Measurements from ENCODE around the gene MLPH. TPM values are rescaled to one million over a fixed set of nuclear protein-coding genes. Genes with fewer than 3 reads are reported as not detected.

Gene MLPH, protein sequence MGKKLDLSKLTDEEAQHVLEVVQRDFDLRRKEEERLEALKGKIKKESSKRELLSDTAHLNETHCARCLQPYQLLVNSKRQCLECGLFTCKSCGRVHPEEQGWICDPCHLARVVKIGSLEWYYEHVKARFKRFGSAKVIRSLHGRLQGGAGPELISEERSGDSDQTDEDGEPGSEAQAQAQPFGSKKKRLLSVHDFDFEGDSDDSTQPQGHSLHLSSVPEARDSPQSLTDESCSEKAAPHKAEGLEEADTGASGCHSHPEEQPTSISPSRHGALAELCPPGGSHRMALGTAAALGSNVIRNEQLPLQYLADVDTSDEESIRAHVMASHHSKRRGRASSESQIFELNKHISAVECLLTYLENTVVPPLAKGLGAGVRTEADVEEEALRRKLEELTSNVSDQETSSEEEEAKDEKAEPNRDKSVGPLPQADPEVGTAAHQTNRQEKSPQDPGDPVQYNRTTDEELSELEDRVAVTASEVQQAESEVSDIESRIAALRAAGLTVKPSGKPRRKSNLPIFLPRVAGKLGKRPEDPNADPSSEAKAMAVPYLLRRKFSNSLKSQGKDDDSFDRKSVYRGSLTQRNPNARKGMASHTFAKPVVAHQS
- not detected in 2 replicates for total RNA-seq

DNA sequence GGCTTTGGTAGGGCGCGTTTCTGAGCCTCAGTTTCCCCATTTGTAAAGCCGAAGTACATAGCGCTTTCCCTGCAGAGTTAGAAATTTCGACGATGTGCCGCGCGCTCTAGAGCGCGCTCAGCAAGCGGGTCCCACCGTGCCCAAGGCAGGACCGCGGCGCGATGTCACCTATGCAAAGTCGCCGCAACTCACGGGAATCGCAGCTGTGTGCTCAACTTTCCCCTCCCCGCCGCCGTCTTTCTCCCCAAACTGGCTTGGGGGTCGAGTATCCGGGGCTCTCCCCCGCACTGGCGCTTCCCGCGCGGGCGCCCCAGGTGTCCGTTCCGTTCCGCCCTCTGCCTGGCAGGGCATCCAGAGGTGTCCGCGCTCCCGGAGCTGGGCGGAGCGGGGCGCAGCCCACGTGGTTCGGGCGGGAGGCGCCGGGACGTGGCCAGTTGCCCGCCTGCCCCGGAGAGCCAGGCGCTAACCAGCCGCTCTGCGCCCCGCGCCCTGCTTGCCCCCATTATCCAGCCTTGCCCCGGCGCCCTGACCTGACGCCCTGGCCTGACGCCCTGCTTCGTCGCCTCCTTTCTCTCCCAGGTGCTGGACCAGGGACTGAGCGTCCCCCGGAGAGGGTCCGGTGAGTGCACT, at the start of gene MLPH:
TSS of gene MLPH (plus strand) at position 433 of the 630 bp plus-strand sequence. CDS start 6,176 bp downstream, outside the sequence.
- intact Hi-C loops (cut with micrococcal nuclease): no loop called here
- no peaks in the 10 kb centered on the region for H3K4me1 Mint-ChIP-seq (ENCODE audit: low read depth)
- H3K36me3 Mint-ChIP-seq (ENCODE audit: low read depth): no peaks in the 10 kb centered on the region
- H3K27ac Mint-ChIP-seq: no peak within 1 kb of the TSS
- no peak within 1 kb of the TSS for H3K4me3 Mint-ChIP-seq
- peaks cover 47% of the 10 kb centered on the region for H3K27me3 Mint-ChIP-seq (ENCODE audit: insufficient read depth)
- DNase-seq (ENCODE audit: low spot score): no peak
- H3K9me3 Mint-ChIP-seq: peaks cover 17% of the 10 kb centered on the region

- H3K36me3 Mint-ChIP-seq (ENCODE audit: low read depth): peaks cover 12% of the 10 kb centered on the region
- peak overlapping the region; percentile 8 for H3K27ac Mint-ChIP-seq
- DNase-seq (ENCODE audit: low spot score): no peak
- intact Hi-C loops (cut with micrococcal nuclease): loop anchor here (10.0 kb wide), 1 partner anchor 883 kb away; no protein-coding TSS in a partner anchor
- H3K27me3 Mint-ChIP-seq (ENCODE audit: insufficient read depth): peaks cover 5% of the 10 kb centered on the region
- peaks cover 91% of the 10 kb centered on the region for H3K4me1 Mint-ChIP-seq (ENCODE audit: low read depth)
- no peak overlapping the region for H3K4me3 Mint-ChIP-seq
- peaks cover 7% of the 10 kb centered on the region for H3K9me3 Mint-ChIP-seq
Measured at GRCh38 chr2:237437566-237437965, 49.5 kb upstream of the MLPH start.

- H3K4me3 Mint-ChIP-seq: peak overlapping the region; percentile 8
- peaks cover 89% of the 10 kb centered on the region for H3K4me1 Mint-ChIP-seq (ENCODE audit: low read depth)
- intact Hi-C loops (cut with micrococcal nuclease): loop anchor here (10.0 kb wide), 1 partner anchor 884 kb away; no protein-coding TSS in a partner anchor
- H3K27me3 Mint-ChIP-seq (ENCODE audit: insufficient read depth): peaks cover 3% of the 10 kb centered on the region
- peak overlapping the region; percentile 73 for H3K27ac Mint-ChIP-seq
- DNase-seq (ENCODE audit: low spot score): no peak
- peaks cover 12% of the 10 kb centered on the region for H3K36me3 Mint-ChIP-seq (ENCODE audit: low read depth)
- H3K9me3 Mint-ChIP-seq: peaks cover 7% of the 10 kb centered on the region
Measured at GRCh38 chr2:237438080-237438940, 48.7 kb upstream of the MLPH start.

- Mint-ChIP-seq H3K27me3 (ENCODE audit: insufficient read depth) (no peaks in the 10 kb centered on the region), H3K27ac (peak overlapping the region; percentile 86), H3K36me3 (ENCODE audit: low read depth) (peaks cover 6% of the 10 kb centered on the region), H3K9me3 (peaks cover 7% of the 10 kb centered on the region), H3K4me3 (peak overlapping the region; percentile 23), H3K4me1 (ENCODE audit: low read depth) (peaks cover 64% of the 10 kb centered on the region)
- peak; percentile 19 for DNase-seq (ENCODE audit: low spot score)
- intact Hi-C loops (cut with micrococcal nuclease): loop anchor here (1.0 to 10.0 kb wide), 4 partner anchors 13 to 764 kb away; partner anchors contain the start of gene ILKAP
Measured at GRCh38 chr2:237440819-237441281, 46.2 kb upstream of the MLPH start.

DNA sequence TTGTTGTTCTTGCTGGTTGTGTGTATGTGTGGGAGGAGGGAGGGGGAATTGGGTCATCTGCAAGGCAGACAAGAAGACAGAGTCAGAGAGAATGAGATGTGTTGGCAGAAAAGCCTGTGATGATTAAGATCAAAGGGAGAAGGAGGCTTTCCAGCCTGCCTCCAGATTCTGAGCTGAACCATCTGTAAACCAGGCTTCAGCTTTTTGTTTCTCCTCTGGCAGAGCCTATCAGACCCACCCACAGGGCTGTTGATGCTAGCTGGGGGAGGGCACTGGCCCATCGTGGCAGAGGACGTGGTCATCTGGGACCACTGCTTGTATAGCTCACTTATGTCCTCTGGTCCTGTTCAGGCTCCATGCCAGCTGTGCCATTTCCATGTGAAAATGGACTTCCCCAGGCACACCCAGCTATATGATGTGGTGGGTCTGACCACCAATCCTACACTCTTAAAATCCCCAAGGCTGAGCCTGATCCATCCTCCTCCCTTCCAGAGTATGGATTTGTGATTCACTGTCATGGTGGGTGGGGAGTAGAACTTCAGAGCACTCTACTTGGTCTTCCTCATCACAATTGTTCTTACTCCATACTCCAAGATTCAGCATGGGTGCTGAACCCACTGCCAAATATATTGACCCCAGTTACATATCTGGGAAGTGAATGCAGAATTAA, 45.3 kb upstream of the MLPH start:
- H3K27ac Mint-ChIP-seq: peak overlapping the region; percentile 86
- DNase-seq (ENCODE audit: low spot score): no peak
- intact Hi-C loops (cut with micrococcal nuclease): loop anchor here (1.0 to 10.0 kb wide), 4 partner anchors 13 to 763 kb away; partner anchors contain the start of gene ILKAP
- H3K36me3 Mint-ChIP-seq (ENCODE audit: low read depth): peaks cover 4% of the 10 kb centered on the region
- peaks cover 58% of the 10 kb centered on the region for H3K4me1 Mint-ChIP-seq (ENCODE audit: low read depth)
- no peaks in the 10 kb centered on the region for H3K27me3 Mint-ChIP-seq (ENCODE audit: insufficient read depth)
- peaks cover 7% of the 10 kb centered on the region for H3K9me3 Mint-ChIP-seq
- peak overlapping the region; percentile 41 for H3K4me3 Mint-ChIP-seq

DNA sequence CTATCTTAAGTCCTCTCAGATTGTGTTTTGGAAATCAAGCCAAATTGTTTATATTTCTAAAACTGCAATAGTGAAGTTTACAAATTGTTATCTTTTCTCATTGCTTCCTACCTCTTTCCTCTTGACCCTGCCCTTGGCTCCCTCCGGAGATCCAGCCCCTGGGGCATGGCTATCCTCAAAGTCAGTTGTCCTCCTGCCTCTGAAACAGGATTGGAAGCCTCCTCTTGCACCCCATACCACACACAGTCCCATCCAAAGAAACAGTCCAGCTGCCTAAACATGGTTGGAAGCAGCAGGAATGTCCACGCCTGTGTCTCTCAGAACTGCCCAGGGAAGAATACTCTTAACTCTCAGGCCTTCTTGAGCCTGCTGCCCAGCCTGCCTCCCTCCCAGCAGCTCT, 43.0 kb upstream of the MLPH start:
- peaks cover 2% of the 10 kb centered on the region for H3K36me3 Mint-ChIP-seq (ENCODE audit: low read depth)
- intact Hi-C loops (cut with micrococcal nuclease): loop anchor here (10.0 kb wide), 1 partner anchor 761 kb away; the partner anchor contains the start of gene ILKAP
- no peaks in the 10 kb centered on the region for H3K27me3 Mint-ChIP-seq (ENCODE audit: insufficient read depth)
- no peak overlapping the region for H3K4me3 Mint-ChIP-seq
- peaks cover 7% of the 10 kb centered on the region for H3K9me3 Mint-ChIP-seq
- H3K4me1 Mint-ChIP-seq (ENCODE audit: low read depth): peaks cover 38% of the 10 kb centered on the region
- no peak for DNase-seq (ENCODE audit: low spot score)
- H3K27ac Mint-ChIP-seq: no peak overlapping the region

DNA sequence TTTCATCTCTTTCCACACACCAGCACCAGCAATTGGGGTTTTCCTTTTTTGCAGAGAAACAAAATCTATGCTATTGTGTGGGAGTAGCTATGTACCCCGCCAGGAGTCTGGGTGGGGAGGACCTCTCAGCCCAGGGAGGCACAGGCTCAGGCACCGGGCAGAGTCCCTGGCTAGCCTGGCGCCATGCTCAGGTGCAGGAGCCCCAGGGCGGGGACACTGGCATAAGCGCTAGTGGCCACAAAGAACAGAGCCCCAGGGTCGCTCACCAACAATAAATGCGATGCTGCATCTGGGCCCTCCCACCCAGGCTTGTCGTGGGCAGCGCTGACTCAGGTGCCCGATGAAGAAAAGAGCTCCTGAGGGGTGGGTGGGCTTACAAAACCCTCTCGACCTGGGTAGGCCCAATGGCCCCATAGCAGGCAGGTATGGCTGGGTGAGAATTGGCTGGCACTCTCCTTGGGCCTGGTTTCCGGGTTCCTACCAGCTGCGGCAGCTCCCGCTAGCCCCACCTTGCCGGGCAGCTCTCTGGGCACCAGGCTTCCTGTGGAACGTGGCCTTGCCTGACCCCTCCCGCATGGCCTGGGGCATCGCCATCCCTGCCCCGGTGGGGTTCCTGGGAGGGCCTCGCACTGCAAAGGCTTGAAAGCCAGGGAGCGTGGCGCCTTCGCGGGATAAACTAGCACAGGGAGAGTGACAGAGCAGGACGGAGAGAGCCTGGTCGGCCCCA, 41.3 kb upstream of the MLPH start:
- Mint-ChIP-seq H3K36me3 (ENCODE audit: low read depth) (no peaks in the 10 kb centered on the region), H3K9me3 (no peaks in the 10 kb centered on the region), H3K4me3 (no peak overlapping the region), H3K4me1 (ENCODE audit: low read depth) (peaks cover 23% of the 10 kb centered on the region), H3K27ac (no peak overlapping the region), H3K27me3 (ENCODE audit: insufficient read depth) (no peaks in the 10 kb centered on the region)
- intact Hi-C loops (cut with micrococcal nuclease): loop anchor here (10.0 kb wide), 1 partner anchor 759 kb away; the partner anchor contains the start of gene ILKAP
- DNase-seq (ENCODE audit: low spot score): no peak

GRCh38 chr2:237446338-237446665, 40.7 kb upstream of the MLPH start:
- no peaks in the 10 kb centered on the region for H3K27me3 Mint-ChIP-seq (ENCODE audit: insufficient read depth)
- no peak overlapping the region for H3K4me3 Mint-ChIP-seq
- DNase-seq (ENCODE audit: low spot score): no peak
- H3K4me1 Mint-ChIP-seq (ENCODE audit: low read depth): peaks cover 18% of the 10 kb centered on the region
- H3K27ac Mint-ChIP-seq: no peak overlapping the region
- H3K36me3 Mint-ChIP-seq (ENCODE audit: low read depth): no peaks in the 10 kb centered on the region
- no peaks in the 10 kb centered on the region for H3K9me3 Mint-ChIP-seq
- intact Hi-C loops (cut with micrococcal nuclease): loop anchor here (10.0 kb wide), 1 partner anchor 758 kb away; the partner anchor contains the start of gene ILKAP

DNA sequence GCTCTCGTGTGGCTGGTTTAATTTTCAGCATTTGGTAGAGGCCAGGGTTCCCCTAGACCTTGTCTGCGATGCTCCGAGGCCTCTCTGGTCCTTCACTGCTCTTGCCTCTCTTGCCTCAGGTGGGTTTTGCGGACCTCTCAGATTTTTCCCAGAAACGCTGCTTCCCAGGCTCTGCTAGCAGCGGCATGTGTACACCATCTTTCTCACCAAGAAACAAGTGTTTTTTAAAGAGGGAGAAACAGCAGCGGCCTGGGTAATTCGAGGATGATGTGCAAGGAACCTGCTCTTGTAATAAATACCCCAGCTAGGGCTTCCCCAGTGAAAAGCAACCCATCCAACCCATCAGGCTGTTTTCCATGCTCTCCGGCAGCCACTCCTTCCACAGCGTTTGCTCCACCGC, 39.6 kb upstream of the MLPH start:
- no peak for DNase-seq (ENCODE audit: low spot score)
- intact Hi-C loops (cut with micrococcal nuclease): loop anchor here (10.0 kb wide), 1 partner anchor 757 kb away; the partner anchor contains the start of gene ILKAP
- H3K27me3 Mint-ChIP-seq (ENCODE audit: insufficient read depth): no peaks in the 10 kb centered on the region
- H3K4me3 Mint-ChIP-seq: no peak overlapping the region
- H3K27ac Mint-ChIP-seq: no peak overlapping the region
- peaks cover 6% of the 10 kb centered on the region for H3K4me1 Mint-ChIP-seq (ENCODE audit: low read depth)
- H3K9me3 Mint-ChIP-seq: no peaks in the 10 kb centered on the region
- H3K36me3 Mint-ChIP-seq (ENCODE audit: low read depth): no peaks in the 10 kb centered on the region

- H3K9me3 Mint-ChIP-seq: no peaks in the 10 kb centered on the region
- H3K27ac Mint-ChIP-seq: no peak overlapping the region
- H3K4me1 Mint-ChIP-seq (ENCODE audit: low read depth): no peaks in the 10 kb centered on the region
- DNase-seq (ENCODE audit: low spot score): no peak
- H3K4me3 Mint-ChIP-seq: no peak overlapping the region
- no peaks in the 10 kb centered on the region for H3K27me3 Mint-ChIP-seq (ENCODE audit: insufficient read depth)
- intact Hi-C loops (cut with micrococcal nuclease): loop anchor here (10.0 kb wide), 1 partner anchor 757 kb away; the partner anchor contains the start of gene ILKAP
- H3K36me3 Mint-ChIP-seq (ENCODE audit: low read depth): no peaks in the 10 kb centered on the region
Measured at GRCh38 chr2:237448171-237448570, 38.9 kb upstream of the MLPH start.

DNA sequence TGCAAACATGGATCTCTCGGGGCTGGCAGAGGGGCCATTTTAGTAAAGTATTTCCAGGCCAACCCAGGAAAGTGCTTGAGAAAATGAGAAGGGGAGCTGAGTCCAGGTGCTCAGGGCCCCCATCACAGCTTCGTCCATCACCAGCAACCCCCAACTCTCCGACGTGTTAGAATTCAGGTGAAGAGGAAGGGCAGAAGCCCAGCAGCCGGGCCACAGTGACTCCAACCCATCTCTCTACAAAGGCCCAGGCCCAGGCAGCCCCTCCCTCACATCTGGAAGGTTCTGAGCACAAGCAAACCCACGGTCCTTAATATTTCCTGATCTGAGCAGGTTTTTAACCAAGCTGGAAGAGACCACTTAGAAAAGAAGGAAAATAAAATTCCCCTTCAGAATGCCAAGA, 38.4 kb upstream of the MLPH start:
- H3K4me1 Mint-ChIP-seq (ENCODE audit: low read depth): no peaks in the 10 kb centered on the region
- DNase-seq (ENCODE audit: low spot score): no peak
- H3K4me3 Mint-ChIP-seq: no peak overlapping the region
- H3K36me3 Mint-ChIP-seq (ENCODE audit: low read depth): no peaks in the 10 kb centered on the region
- H3K9me3 Mint-ChIP-seq: no peaks in the 10 kb centered on the region
- H3K27ac Mint-ChIP-seq: no peak overlapping the region
- no peaks in the 10 kb centered on the region for H3K27me3 Mint-ChIP-seq (ENCODE audit: insufficient read depth)
- intact Hi-C loops (cut with micrococcal nuclease): loop anchor here (10.0 kb wide), 1 partner anchor 756 kb away; the partner anchor contains the start of gene ILKAP

Measured in activated T-helper 1 cell treated with anti-CD3 and anti-CD28 coated beads, Interleukin-12 subunit alpha, Interleukin-12 subunit beta, Interleukin-2, Interleukin-4 antibody, amounts not matched to agents 30 ng/mL and 10 ng/mL and 1 ng/mL, durations not matched to agents 14 hours and 24 hours and 36 hours (primary cell).